NOMO-1 treated with DMSO at 0.1 percent for 48 hours (cell line): Measurements from ENCODE around the gene NYNRIN.

Experiments used
- DNase-seq: peaks from one replicate; lab custom pipeline; 2025; ENCODE audit not compliant: unreplicated experiment; lab: John Stamatoyannopoulos, UW

The NYNRIN gene

DNA sequence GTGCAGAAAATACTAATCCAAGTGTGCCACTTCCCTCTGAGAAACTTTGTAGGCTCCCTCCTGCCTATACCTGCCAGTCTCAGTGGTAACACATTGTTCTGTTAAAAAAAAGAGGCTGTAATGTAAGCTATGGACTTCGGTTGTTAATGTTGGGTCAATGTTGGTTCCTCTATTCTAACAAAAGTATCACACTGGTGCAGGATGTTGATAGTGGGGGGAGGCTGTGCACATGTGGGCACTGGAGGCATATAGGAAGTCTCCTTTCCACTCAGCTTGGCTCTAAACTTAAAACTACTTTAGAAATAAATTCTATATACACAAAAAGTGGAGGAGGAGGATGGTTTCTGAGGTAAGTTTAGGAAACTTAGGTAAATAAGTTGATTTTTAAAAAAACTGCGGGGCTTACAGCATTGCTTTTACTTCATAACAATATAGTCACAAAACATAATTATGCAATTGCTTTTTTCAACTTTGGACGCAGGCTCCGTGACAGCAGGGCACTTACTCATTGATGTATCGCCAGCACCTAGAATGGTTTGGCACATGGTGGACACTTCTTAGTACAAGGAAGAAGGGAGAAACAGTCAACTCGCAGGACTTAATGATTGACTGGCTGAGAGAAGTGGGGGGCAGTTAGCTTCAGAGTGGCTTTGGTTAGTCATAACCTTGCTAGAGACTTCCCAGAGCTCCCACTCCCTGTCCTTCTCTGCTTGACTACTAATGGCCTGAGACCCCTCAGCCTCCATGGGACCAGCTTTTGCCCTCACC lies 7.9 kb upstream of the NYNRIN start:
- DNase-seq, result peak; percentile 10

- DNase-seq, result no peak
Measured at GRCh38 chr14:24392325-24393091, 6.3 kb upstream of the NYNRIN start.

DNA sequence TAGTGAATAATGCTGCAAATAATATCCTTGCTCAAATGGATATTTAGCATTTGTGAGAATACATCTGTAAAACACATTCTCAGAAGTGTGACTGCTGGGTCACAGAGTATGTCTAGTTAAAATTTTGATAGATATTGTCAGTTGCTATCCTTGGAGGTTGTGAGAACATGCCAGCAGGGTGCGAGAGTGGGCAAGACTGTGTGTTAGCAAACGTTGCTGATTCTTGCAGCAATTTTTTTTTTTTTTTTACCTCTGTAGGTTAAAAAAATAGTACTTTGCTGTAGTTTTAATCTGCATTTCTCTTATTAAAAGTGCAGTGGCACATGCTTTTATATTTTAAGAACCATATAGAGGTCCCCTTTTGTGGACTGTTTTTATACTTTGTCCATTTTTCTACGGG lies 4.5 kb upstream of the NYNRIN start:
- no peak for DNase-seq

GRCh38 chr14:24395609-24396582 lies 2.9 kb upstream of the NYNRIN start:
- peak; percentile 45 for DNase-seq

DNA sequence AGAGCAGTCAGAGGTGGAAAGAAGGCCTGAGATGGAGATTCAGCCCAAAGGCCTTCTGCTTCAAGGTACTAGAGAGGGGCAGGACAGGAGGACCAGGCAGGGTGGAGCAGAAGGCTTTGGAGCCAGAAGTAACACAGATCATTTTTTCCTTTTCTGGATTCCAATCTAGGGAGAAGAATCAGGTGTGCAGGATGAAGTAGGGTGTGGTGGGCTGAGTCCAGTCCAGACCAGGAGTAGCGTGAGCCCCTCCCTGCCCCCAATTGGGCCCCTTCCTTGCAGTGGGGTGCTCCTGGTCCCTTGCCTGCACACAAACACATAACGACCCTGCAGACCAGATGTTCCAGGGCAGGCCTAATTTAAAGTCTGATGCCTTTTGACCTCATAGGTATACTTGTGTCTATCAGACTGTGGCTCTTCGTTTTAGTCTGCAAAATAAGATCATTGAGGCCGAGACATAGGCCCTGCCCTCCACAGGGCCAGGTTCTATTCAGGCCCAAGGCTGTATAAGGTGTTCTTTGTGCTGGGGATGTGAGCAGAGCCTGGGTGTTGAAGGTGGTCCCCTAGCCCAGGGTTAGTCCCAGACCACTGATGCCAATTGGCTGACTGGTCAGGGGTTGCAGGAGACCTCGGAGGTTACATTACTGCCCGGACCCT lies 1.0 kb upstream of the NYNRIN start:
- DNase-seq, result no peak

GRCh38 chr14:24398293-24398652 lies 530 bp upstream of the NYNRIN start:
- no peak for DNase-seq

GRCh38 chr14:24399447-24399822 lies 632 bp downstream of the NYNRIN start:
- DNase-seq, result no peak

GRCh38 chr14:24399999-24400718 lies 1.4 kb downstream of the NYNRIN start:
- DNase-seq, result no peak

GRCh38 chr14:24401810-24402702 lies 3.3 kb downstream of the NYNRIN start:
- DNase-seq, result no peak

GRCh38 chr14:24403294-24403998 lies 4.6 kb downstream of the NYNRIN start:
- DNase-seq, result no peak

DNA sequence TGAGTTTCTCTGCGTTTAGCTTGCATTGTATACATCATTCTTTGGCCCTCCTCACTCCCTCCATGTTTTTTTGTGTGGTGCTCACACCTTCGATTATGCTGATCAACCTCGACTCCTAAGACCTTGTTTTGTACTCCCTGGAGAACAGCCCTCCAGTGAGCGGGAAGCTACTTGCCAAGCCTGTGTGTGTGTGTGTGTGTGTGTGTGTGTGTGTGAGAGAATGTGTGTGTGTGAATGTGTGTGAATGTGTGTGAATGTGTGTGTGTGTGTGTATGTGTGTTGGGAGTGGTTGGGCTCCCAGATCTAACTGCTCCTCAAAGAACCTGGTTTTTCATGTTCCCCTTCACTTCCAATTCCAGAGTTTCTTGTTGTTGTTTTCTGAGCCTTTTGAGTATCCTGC lies 6.0 kb downstream of the NYNRIN start:
- no peak for DNase-seq

GRCh38 chr14:24406416-24406815 lies 7.6 kb downstream of the NYNRIN start:
- DNase-seq, result no peak

DNA sequence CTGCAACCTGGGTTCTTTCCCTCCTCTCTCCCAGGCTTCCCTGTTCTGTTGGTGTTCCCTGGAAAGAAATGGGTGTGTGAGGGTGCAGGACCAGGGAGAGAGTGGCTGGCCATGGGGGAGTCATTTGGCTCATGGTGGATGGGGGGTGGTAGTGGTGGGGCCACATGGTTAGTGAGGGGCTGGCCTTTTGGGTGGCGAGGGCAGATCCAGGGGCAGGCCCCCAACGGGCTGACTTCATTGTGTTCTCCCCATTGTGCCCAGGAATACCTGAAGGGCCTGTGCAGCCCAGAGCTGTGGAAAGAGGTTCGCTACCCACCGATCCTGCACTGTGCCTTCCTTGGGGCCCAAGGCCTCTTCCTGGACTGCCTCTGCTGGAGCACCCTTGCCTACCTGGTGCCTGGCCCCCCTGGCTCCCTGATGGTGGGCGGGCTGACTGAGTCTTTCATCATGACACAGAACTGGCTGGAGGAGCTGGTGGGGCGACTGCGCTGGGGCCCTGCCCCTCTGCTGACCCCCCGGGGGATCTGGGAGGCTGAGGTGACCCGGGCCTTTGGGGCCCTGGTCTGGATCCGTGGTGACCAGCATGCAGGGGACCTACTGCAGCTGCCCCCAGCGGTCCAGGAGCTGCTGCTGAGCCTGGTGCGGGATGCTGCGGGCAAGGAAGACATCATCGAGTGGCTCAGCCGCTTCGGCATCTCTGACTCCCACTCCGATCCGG lies 9.0 kb downstream of the NYNRIN start:
- DNase-seq, result no peak

DNA sequence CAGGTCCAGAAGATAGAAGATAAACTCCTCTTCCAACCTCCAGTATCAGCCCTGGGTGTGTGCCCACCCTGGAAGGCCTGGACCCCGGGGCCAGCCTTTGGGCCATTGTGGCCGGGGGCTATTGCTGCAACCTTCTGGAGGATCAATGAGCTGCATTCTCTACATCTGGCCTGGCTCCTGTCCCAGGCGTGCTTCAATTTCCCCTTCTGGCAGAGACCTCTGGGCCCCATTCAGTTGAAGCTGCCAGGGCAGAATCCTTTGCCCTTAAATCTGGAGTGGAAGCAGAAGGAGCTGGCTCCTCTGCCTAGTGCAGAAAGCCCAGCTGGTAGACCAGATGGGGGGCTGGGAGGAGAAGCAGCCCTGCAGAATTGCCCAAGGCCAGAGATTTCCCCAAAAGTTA lies 10.0 kb downstream of the NYNRIN start:
- no peak for DNase-seq

GRCh38 chr14:24409192-24409591 lies 10.4 kb downstream of the NYNRIN start:
- no peak for DNase-seq

- DNase-seq, result no peak
Measured at GRCh38 chr14:24409956-24410355, 11.2 kb downstream of the NYNRIN start.

DNA sequence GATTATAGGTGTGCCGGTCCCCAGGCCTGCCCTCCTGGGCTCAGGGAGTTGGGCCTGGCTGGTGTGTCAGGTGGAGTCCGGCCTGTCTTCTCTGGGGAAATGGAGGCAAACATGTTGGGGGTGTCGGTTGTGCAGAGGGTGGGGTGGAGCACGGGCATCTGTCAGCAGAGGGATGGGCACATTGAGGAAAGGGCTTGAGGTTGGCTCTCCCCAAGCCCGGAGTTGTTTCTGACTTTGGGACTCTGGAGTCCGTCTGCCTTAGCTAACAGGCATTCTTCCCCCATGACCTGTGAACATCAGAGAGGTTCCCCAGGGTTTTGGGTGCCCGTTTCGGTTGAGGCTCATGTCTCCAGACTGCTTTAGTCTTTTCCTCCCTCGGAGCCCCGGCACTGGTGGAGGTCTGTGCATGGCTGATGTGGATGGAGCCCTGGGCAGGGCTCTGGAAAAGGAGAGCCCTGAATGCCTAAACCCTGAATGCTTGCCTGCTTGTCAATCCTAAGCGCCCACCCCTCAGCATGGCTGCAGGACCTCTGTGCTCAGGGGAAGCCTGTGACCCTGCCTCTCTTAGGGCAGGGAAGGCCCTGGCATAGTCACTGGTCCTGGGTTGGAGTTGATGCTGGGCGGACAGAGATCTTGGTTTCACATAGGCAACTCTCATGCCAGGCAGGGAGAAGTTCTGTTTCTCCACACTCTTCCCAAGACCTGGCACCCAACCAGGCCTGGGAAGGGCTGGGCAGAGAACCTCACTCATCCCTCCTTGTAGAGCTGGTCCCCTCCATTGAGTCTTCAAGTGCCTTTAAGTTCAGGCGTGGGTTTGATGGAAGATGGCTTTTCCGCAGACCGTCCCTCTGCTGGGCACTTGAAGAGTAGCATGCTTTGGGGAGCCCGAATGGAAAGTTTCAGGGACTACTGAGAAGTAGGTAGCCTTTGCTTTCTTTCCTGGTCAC lies 12.9 kb downstream of the NYNRIN start:
- peak; percentile 42 for DNase-seq
